NCI-H2171 treated with DMSO at 0.1 percent for 48 hours (cell line): ENCODE results near the gene CCDC61.

Experiments
- DNase-seq: peaks from one replicate; lab custom pipeline; 2025; lab: John Stamatoyannopoulos, UW

CCDC61 gene

DNA sequence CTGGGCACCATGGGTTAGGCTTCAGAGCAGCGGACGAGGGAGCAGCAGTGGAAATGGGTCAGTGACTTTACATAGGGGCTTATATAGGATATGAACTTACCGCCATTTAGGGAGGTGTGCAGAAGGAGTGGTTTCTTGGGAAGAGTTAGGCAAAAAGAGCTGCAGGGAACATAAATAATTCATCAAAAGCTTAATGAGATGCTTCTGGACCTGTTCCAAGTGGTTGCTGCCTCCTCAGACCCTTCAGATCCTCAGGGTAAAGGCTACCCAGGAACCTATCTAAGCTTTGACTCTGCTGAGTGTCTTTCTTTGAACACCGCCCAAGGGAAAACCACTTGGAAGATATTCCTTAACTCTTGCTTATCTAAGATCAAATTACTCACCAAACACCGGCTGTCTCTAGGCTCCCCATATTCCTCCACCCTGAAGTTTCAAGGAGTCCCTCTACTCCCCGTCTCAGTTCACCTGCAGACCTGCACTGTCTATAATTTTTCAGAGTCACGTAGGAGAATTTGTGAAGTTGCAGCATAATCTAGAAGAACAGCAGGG, 45.8 kb downstream of the CCDC61 start, which contains the start of gene IGFL4:
TSS of gene IGFL4 (minus strand) at position 51 of the 549 bp plus-strand sequence. CDS start at position 11, 40 bp downstream.
- DNase-seq, result peak; percentile 74

DNA sequence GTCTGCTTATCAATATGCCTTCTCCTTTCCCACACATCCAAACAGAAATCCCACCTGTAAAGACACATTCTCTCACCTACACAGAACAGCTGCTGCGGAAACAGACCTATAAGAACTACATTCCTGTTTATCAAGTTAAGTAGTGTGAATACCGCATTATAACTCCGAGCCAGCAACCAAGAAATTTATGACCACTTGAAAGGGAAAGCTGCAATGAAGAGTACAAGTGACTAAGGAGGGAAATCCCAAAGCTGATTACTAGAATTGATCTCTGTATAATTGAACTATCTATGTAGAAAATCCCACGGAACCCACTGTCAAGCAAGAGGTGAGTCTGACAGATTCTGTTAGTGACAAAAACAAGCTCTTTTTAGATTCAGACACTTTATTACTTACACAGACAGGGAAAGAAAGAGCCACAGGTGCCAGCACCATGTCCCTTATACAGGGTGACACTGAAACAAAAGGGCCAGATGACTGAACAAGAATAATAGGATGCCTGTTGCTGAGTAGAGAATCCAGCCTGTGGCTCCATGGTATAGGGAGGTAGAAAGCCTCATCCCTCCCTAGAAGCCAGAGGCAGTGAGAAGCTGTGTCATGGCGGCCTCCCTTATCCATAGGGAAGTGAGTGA, 47.1 kb downstream of the CCDC61 start:
- no peak for DNase-seq

DNA sequence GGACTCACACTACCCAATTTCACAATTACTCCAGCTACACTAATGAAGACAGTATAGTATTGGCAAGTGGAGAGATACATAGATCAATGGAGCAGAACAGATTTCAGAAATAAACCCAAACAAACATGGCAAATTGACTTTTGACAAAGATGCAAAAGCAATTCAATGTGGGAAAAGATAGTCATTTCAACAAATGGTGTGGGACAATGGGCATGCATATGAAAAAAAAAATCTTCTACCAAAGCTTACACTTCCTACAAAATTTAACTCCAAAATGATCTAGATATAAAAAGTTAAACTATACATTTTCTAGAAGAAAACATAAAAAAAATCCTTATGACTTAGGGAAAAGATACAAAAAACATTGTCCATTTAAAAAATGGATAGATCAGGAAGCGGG, 48.3 kb downstream of the CCDC61 start:
- no peak for DNase-seq

DNA sequence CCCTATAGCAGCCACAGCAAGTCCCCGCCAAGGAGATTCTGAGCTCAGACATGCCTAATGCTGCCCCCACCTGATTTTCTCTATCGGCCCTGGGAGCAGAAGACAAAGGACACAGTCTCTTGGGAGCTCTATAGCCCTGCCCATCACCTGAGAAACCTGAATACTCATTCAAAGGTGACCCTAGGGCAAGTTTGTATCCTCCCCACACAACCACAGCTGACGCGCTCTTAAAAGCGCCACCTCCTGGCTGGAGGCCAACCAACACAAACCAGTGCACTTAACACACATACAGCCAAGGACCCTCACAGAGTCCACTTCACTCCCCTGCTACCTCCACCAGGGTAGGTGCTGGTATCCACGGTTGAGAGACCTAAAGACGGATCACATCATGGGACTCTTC, 54.3 kb downstream of the CCDC61 start:
- no peak for DNase-seq

DNA sequence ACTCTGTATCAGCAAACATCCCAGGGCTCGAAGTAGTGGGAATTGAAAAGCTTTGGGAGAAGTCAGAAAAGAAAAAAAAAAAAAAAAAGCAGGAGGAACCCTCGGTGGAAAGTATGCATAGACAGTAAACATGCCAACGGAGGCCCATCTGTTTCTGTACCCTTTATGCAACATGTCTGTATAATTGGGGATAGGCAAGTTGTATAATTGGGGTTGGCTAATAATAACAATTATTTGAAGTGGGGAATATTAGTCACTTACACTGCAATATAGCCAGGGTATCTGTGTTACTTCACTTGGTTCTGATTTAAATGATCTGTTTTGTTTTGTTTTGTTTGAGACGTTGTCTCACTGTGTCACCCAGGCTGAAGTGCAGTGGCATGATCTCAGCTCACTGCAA, 57.6 kb downstream of the CCDC61 start:
- DNase-seq, result peak; percentile 14

DNA sequence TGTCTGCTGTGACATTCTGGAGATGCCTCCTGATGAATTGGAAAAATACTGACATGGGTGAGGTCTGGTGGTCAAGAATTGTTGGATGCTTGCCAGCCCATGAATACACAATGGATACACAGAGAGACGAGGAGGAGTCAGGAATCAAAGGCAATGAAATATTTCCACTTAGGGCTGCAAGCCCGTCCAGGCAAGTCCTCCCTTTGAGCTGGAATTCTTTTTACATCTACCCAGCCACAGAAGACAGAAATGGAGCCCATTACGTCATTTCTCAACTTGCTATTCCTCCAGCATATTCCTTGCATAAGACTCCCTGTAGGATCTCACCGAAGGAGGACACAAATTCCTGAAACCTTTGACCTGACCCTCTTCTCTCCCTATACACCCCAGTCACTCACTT, 61.3 kb downstream of the CCDC61 start:
- DNase-seq, result no peak

DNA sequence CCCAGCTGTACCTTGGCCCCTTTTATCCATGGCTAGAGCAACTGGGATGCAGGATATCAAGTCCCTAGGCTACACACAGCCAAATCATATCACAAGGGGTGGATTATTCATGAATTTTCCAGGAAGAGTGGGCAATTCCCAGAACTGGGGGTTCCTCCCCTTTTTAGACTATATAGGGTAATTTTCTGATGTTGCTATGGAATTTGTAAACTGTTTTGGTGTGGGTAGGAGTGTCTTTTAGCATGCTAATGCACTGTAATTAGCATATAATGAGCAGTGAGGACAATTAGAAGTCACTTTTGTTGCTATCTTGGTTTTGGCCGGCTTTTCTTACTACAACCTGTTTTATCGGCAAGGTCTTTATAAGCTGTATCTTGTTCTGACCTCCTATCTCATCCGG, 63.5 kb downstream of the CCDC61 start:
- no peak for DNase-seq

DNA sequence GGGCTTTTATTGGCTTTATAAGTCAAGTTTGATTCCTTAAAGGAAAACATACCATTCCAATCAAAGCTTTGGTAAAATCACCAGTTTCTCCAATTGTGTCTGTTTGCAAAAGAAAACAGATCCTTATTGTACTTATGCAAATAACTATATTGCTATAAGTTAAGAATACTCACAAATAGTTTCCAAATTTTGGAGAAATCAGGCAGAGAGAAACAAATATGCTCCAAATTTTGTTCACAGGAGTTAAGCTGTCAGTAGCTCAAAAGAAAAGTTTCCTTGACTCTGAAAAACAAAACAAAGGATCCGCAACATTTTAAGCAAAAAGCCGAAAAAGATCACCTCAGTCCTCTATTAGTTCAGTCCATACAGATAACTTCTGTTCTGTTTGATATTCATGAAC, 64.7 kb downstream of the CCDC61 start:
- DNase-seq, result no peak

DNA sequence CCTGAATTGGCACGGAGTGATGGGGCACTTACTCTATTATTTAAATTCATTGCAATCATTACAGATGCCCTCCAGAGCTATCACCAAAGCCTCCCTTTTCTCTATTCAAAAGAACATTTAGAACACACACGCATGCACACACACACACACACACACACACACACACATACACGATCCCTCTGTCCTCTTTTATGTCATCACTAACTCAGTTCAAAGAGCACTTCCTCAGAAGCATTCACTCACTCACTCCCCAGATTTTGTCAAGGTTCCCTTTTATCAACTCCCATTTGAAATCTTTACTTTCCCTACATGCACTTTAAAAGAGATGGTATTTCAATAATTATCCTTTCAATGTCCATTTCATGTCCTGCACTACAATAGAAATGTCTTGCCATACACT, 67.9 kb downstream of the CCDC61 start:
- no peak for DNase-seq

DNA sequence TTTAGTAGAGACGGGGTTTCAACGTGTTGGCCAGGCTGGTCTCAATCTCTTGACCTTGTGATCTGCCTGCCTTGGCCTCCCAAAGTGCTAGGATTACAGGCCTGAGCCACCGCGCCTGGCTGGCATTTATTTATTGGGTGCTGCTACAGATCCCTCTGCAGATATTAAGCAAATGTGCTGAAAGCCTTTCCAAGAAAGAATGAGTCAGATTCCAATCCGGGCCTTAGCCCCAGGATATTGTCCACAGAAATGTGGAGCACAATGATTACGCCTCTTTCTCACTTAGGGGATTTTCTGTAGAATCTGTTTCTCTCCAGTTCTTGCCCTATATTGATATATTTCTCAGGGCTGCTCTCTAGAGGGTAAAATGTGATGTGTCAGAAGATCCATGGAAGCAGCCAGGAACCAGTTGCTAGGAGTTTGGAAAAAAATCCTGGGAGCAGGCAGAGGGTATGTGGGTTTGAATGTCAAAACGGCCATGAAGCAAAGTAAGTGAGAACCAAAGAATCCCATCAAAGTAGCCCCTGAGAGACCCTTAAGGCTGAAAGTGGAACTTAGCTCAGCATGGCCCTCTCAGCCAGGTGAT, 70.3 kb downstream of the CCDC61 start:
- DNase-seq, result no peak

DNA sequence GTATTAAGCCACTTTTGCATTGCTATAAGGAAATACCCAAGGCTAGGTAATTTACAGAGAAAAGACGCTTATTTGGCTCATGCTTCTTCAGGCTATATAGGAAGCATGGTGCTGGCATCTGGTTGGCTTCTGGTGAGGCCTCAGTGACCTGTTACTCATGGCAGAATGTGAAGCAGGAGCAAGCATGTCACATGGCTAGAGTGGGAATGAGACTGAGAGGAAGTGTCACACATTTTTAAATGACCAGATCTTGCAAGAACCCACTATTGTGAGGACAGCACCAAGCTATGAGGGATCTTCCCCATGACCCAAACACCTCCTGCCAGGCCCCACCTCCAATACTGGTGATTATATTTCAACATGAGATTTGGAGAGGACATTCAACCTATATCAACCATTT, 71.2 kb downstream of the CCDC61 start:
- no peak for DNase-seq

DNA sequence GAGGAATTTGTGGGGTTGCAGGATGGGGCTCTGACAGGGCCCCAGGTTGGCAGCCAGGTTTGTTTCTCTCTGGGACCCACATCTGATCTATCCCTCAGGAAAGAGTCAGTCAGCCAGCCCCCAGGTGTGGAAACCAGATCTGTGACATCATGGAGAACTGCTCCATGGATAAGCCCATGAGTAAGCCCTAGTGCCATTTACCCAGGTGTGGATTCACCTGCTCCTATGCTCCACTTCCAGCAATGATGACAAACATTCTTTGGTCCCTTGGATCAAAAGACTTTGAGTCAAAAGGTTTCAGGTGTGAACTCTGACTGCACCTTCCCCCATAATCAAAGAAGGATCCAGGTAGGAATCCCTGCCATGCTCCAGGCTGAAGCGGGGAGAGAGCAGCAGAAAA, 72.4 kb downstream of the CCDC61 start:
- no peak for DNase-seq
